ENCODE measurements around the gene TNNC1.

DNA sequence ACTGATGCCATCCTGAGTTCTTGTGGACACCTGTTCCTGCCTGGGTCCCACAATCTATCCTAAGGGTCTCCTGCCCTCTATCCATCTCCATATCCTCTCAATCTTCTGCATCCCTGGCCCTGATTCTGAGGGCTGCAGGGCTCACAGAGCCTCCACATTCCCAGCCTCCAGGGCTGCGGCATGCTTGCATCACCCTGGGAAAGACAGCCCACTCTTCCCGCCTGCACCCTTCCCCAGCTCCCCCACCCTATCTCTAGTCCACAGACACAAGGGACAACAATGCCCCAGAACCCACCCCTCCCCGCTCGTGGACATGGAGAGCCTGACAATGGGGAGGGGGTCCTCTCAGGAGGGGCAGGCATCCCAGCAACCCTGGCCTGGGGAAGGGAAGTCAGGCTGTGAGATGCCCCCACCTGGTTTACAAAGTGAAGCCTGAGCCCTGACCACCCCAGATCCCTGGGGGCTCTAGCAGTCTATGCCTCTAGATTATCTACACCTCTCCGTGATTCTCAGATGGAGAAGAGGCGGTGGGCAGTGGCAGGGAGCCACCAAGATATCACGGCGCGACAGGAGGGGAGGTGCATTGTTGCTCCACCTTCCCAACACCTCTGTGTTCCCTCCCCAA lies 19.2 kb downstream of the TNNC1 start:
- TF ChIP-seq L3MBTL2 (conservative IDR thresholded peaks at IDR 0.05) (no peak), SP1 (IDR thresholded peaks at IDR 0.05) (no peak), CTBP1 (IDR thresholded peaks at IDR 0.05; ENCODE audit: borderline replicate concordance) (no peak), SUZ12 (IDR thresholded peaks at IDR 0.05) (no peak)
